Amniotic epithelial cell (primary cell): Measurements from ENCODE around the gene MKRN1.
"Not testable (repeated sequence)": the region's sequence is repeated elsewhere in the genome, so short reads cannot be mapped to it uniquely, and the experiment has no call there.

Experiments
- DNase-seq: peaks from one replicate; pipeline ENCODE4 v3.0.0-alpha.2; 2010; ENCODE audit warnings: low read depth

MKRN1 gene, protein sequence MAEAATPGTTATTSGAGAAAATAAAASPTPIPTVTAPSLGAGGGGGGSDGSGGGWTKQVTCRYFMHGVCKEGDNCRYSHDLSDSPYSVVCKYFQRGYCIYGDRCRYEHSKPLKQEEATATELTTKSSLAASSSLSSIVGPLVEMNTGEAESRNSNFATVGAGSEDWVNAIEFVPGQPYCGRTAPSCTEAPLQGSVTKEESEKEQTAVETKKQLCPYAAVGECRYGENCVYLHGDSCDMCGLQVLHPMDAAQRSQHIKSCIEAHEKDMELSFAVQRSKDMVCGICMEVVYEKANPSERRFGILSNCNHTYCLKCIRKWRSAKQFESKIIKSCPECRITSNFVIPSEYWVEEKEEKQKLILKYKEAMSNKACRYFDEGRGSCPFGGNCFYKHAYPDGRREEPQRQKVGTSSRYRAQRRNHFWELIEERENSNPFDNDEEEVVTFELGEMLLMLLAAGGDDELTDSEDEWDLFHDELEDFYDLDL

DNA sequence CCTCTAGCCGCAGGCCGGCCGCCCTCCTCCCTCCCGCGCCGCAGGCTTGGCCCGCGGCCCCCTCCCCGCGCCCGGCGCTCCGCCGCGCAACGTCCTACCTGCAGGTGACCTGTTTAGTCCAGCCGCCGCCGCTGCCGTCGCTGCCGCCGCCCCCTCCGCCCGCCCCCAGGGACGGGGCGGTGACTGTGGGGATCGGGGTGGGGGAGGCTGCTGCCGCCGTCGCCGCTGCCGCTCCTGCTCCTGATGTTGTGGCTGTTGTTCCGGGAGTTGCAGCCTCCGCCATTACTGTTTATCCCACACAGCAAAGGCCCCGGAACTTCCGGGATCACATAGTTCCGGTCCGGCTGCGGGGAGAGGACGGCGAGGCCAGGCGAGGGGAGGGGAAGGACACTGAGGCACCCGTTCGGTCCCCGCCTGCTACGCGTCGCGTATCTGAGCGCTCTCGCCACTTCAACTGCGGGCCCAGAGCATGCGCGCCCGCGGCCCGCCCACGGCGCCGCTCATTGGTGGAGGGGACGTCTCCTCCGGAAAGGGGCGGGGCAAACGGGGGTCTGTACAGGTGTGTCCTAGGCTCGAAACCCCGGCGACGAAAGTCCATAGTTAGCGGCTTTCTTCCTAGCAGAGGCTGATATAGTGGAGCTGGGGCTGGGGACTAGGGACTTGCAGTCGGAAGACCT, at the start of gene MKRN1:
Gene MKRN1, minus strand, starts transcription at position 444 of the 677 bp plus-strand sequence. Its CDS starts 161 bp downstream, at position 283.
- DNase-seq, result peak; percentile 87

DNA sequence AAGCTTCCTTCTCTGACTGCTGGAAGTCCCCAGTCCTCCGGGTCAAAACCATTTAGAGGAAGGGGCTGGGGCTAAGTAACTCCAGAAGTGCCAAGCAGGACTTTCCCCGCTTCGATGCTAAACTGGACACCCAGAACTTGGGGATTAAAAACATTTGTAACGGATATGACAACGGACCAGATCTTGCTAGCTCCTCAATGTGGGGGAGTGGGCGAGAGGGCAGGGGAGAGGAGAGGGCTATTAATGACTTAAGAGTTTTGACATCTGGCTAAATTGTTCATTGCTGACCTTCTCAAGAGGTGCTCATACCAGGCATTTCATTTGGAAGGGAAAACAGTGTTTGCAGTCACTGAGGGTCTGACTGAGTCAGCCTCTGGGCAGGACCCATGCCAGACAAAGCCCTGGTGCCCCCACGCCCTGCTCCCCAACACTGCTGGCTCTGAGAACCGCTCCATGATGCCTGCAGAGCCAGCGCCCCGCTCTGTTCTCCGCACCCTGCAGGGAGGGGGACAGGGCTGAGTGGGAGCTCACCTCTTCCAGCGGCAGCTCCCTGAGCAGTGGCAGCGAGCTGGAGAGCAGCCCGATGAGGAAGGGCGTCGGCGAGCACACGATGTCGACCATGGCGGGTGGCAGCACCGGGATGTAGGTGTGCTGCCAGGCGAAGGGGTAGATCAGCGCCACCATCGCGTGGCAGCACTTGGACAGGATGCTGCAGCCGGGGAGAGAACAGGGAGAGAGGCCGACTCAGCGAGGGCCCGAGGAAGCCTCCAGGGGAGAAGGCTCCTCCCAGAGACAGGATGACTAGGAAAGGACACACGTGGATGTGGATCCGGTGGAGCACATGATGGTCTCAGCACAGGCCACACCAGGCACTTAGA, 47.7 kb upstream of the MKRN1 start:
- DNase-seq, result no peak

DNA sequence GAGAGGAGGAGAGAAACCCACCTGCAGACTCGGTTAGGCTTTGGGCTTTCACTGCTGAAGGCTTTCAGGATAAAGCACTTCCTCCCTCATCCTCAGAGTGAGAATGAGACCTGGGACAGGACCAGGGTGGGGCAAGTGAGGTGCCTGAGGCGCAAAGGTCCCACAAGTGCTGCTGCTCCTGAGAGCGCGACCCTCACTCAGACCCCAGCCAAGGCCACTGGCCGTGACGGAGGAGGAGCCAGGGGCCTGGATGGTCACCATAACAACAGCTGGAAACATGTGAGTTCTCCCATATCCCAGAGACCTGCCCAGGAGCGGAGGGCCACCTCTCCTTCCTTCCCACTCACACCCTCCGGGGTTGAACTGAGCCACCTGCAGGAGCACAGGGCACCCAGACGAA, 46.9 kb upstream of the MKRN1 start:
- no peak for DNase-seq

DNA sequence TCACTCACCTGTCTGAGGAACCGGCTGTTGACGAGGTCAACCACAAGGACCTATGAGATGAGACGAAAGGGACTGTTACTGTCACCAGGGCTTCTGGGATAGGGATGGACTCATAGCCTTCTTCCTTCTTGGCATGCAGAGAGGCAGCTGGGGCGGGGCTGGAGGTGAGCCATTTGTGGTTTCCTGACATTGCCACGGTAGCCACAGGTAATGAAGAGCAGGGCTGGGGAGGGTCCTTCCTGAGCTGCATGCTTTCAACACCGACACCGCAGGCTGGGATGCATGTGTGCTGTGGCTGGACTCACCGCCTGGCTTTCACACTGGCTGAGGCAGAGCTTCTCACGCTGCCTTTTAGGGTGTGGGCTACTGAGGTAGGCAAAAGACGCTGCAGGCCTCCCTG, 46.4 kb upstream of the MKRN1 start:
- DNase-seq, result no peak

DNA sequence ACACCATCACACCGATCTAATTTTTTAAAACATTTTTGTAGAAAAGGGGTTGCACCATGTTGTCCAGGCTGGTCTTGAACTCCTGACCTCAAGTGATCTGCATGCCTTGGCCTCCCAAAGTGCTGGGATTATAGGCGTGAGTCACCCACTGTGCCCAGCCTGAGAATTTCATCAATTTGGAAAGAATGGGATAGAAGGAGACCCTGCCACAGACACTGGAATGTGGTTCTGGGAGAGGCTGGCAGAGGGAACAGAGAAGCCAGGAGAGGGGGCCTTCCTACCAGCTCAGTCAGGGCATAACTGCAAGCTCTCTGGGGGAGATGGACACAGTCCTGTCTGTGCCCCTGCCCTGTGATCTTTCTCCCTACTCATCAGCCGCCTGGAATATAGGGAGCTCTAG, 42.1 kb upstream of the MKRN1 start:
- DNase-seq, result no peak

DNA sequence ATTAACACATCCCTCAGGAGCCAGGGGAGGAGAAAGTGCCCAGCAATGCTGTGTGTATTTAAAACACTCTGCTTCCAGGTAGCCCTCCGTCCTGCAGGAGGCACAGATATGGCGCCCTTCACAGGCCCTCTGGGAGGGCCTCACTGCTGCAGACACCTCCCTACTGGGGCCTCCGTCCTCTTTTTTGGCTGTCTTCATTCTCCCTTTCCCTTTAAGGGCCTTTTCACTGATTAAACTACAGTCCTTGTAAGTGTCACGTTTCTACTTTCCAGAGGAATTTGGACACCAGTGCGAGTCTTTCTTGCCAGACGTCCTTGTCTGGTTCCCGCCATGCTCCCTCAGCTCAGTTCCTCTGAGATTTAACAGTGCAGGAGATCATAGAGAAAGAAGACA, 39.7 kb upstream of the MKRN1 start:
- DNase-seq, result no peak

DNA sequence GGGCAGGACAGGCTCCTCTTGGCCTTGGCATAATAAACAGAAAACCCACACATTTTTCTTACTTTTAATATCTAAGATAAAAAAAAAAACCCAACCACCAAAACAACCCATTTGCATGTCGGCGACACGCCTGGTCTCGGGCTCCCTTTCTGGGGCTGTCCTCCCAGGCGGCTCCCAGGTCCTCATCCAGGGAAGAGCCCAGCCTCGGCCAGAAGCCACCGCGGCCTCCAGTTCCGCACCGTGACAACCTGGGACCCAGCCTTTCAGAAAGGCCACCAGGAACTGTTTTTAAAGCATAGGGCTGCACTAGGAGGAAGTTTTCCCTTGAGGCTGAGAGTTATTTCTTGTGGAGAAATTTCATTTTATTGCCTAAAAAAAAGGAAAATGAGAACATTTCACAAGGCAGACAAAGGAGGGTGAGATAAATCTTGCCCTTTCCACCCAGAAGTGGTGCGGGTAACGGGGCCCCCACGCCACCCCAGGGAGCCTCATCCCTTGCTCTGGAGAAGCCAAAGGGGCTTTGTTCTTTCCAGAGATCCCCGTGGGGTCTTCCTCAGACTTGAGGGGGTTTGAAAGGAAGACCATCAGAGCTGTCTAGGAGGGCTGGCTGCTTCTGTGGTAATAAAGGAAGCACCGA, 39.2 kb upstream of the MKRN1 start:
- DNase-seq, result no peak

DNA sequence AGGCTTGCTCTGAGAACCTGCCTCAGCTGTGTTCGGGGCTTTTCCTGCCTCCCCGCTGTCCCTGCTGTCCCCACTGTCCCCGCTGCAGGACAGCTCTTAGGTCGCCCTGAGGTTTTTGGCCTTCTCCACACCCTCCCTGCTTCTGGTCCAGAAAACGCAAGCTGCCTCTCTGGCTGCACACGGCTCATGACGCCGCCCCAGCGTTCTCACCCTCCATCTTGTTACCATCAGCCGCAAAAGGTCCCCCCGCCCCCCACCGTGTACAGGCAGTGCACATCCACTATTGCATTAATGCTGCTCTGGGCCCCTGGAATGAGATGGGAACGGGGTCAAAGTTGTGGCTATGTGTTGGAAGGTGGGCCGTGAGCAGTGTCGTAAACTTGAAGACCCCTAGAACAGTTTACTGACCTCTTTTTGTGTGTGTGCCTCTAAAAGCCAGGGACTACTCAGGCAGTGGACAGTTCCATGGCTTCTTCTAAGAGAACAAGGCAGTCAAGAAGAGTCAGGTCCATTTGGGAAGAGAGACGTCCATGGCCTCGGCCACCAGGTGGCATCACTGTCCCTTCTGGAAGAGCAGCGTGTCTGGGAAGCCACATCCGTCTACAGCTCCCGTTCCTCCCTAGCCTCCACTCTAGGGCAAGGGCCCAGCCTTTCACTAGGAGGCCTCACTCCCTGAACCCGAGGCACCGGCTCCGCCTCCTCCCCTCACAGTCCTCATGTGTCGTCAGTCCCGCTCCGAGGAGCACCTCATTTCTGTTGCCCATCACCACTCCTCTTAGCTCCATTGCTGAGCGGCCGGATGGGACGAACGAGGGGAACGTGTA, 38.5 kb upstream of the MKRN1 start:
- peak; percentile 78 for DNase-seq

DNA sequence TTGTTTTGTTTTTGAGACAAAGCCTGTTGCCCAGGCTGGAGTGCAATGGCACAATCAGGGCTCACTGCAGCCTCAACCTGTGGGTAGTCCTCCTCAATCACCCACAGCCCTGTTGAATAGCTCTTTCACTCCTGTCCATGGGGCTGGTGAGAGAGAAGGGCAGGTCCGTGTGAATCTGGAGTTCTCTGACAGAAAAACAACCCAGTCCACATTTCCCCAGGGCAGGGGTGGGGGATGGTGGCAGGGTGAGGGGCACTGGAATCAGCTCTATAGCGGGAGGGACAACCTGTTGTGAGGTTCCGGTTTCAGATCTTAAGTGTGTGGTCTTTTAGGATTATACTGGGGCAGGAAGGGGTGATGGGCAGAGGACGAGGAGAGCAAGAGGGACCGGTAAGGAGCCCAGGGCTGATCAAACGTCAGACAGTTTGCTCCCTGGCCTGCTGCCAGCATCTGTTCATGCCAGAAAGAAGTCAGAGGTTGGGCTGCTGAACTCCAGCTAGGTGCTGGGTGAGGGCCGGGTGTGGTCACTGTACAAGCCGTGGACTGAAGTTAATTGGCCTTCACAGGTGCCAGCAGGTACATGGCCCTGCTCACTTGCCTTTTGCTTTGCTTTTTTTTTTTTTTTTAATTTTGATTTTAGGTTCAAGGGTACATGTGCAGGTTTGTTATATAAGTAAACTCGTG, 33.2 kb upstream of the MKRN1 start:
- DNase-seq, result no peak

DNA sequence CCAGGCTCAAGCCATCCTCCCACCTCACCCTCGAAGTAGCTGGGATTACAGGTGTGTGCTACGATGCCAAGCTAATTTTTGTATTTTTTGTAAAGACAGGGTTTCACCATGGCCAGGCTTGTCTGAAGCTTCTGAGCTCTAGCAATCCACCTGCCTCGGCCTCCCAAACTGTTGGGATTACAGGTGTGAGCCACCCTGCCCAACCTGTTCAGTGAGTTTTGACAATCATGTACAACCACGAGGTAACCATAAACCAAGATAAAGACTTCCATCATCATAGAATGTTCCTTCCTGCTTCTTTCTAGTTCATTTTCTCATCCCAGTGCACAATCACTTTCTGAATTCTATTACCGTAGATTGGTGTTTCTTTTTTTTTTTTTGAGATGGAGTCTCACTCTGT, 30.5 kb upstream of the MKRN1 start:
- no peak for DNase-seq

DNA sequence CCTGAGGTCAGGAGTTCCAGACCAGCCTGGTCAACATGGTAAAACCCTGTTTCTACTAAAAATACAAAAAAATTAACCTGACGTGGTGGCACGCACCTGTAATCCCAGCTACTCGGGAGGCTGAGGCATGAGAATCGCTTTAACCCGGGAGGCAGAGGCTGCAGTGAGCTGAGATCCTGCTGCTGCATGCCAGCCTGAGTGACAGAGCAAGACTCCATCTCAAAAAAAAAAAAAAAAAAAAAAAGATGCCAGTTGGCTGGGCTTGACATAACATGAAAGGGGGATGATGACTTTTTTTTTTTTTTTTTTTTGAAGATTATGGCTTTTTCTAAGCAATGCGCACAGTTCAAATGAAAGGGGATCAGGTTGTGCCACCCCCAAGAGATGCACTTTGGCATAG, 28.3 kb upstream of the MKRN1 start:
- DNase-seq, result not testable (repeated sequence)

DNA sequence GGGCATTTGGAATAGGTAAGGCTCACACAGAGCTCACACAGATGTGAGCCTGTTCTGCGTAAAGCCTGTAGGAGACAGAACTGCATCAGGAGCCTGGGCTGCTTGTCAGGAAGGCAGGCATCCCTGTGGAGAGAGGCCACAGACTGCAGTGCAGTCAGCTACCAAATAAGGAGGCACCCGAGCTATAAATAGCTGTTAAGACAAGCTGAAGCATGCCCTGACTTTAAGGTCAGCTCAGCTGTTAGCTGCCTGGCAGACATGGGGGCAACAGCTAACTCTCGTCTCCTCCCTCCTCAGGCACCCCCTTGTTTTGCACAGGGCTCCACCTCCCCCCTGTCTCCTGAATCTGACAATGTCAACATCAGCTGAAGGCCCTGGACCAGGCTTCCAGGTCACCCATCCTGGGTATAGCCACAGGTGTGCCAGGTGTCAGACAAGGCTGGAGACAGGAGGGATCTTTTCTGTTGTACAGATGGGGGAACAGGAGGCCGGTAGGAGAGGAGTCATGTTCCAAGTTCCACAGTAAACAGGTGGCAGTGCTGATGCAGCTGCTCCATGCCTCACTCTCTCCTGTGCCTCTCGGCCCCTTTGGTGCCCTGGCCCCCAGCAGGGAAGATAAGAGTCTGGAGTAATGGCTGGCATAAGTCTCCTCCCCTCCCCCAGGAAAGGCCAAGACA, 27.6 kb upstream of the MKRN1 start:
- peak; percentile 31 for DNase-seq

DNA sequence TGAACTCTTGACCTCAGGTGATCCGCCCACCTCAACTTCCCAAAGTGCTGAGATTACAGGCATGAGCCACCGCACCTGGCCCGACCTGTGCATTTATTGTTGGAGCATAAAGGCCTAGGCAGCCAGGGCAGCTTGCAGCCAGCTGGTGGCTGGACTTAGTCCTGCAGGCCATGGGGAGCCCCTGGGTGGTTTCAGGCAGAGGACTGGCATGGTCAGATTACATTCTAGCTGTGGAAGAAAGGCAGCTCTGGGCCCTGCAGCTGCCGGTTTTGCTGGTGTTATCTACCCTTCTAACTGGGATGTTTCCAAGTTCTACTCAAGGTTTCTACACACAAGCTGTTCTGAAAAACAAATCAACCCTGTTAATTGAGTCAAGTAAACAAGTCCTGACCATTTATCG, 22.7 kb upstream of the MKRN1 start:
- DNase-seq, result no peak

DNA sequence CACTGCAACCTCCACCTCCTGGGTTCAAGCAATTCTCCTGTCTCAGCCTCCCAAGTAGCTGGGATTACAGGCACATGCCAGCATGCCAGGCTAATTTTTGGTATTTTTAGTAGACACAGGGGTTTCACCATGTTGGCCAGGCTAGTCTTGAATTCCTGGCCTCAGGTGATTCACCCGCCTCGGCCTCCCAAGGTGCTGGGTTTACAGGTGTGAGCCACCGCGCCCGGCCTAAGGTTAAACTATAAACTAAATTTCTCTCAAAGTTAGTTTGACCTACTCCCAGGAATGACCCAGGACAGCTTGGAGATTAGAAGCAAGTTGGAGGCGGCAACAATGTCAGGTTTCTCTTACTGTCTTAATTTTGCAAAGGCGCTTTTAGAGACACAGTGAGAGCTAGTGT, 18.5 kb upstream of the MKRN1 start:
- not testable (repeated sequence) for DNase-seq

DNA sequence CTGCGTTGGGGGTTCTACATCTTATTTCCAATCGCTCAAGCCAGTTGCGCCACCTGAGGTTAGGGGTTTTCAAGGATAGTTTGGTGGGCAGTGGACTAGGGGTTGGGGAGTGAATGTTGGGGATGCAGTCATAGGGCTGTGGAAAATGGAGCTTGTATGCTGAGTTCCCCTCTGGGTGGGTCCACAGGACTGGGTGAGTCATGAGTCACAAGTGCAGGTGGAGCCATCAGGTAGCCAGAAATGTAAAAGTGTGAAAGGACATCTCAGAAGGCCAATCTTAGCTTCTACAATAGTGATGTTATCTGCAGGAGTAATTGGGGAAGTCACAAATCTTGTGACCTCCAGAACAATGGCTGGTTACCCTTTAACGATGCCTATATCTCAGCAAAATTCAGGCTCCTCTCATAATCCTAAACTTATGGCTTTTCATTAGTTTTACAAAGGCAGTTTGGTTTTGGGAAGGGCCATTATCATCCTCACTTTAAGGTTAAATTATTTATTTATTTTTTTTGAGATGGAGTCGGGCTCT, 18.0 kb upstream of the MKRN1 start:
- no peak for DNase-seq

DNA sequence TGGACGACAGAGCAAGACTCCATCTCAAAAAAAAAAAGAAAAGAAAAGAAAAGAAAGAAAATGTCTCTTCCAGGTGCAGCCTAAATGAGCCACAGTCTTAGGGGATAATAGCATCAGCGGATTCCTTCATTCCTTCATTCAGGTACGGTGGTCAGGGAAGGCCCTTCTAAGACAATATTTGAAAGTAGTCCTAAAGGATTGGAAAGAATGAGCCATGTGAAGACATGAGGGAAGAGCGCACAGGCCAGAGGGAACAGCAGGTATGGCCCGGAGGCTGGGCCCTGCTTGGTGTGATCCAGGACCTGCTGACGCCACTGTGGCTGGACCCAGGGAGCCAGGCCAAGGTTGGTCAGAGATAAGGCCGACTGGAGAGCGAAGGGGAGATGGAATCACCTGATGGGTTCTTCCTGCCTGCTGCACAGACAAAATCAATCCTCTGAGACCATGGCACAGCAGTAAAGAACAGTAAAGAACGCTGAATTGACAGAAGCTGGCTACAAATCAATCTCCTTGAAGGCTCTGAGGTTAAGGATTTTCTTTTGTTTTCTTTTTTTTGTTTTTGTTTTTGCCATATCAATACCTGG, 16.3 kb upstream of the MKRN1 start:
- no peak for DNase-seq

DNA sequence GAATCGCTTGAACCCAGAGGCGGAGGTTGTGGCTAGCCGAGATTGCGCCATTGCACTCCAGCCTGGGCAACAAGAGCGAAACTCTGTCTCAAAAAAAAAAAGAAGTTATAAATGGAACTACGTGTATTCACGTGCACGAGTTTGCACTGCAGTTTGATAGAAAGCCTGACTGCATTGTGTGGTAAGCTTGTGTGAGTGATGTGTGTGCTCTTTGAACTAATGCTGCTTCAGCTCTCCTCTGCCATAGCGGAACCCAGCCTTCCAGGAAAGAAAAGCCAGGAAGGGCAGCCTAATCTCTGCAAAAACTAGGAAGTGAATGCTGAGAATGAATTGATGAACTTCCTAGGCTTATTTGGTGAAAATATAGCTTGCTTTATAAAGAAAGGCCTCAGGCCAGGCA, 15.6 kb upstream of the MKRN1 start:
- no peak for DNase-seq

DNA sequence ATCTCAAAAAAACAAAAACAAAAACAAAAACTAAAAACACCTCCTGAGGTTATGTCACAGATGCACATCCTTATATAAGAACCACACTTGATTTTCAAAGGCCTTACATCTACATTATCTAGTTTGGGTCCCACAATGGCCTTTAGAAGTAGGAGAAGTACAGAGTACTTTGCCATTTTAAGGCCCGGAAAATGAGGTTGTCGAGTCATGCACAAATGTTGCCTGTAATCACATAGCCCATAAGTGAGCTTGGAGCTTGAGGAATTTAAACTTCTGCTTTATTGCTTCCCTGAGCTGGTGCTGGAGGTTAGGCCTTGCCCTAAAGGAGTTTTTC, 9.7 kb upstream of the MKRN1 start:
- DNase-seq, result no peak

DNA sequence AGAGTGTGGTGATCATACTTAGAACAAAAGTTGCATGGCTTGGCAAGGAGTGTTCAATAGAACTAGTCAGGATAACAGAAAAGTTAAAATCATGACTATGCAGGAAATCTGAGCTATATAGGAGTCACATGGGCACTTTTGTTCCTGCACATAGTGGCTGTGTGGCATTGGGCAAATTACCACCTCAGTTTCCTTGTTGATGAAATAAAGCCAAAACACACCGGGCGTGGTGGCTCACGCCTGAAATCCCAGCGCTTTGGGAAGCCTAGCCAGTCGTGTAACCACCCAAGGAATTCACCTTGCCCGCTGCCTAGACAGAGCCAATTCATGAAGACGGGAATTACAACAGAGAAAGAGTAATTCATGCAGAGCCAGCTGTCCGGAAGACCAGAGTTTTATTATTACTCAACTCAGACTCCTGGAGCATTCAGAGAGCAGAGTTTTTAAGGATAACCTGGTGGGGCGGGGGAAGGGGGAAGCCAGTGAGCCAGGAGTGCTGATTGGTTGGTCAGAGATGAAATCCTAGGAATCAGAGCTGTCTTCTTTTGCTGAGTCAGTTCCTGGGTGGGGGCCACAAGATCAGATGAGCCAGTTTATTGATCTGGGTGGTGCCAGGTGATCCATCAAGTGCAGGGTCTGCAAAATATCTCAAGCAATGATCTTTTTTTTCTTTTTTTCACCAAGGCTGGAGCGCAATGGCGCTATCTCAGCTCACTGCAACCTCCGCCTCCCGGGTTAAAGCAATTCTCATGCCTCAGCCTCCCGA, 6.4 kb upstream of the MKRN1 start:
- no peak for DNase-seq
